ENCODE results near the gene SMCO2.

Gene SMCO2

GRCh38 chr12:27549236-27549800 is 102.8 kb downstream of the SMCO2 start:
- in situ Hi-C loops (cut with HindIII; ENCODE audit: low sequenced_read_pairs): no loop called here
- no peak overlapping the region for H3K4me3 ChIP-seq (ENCODE audit: low read depth, low read length)
- no peak for TF ChIP-seq CTCF (IDR thresholded peaks at IDR 0.05; ENCODE audit: low read depth, low read length, missing control alignments)
- DNase-seq (ENCODE audit: low read depth): peak; percentile 39

GRCh38 chr12:27549801-27550652 is 103.5 kb downstream of the SMCO2 start:
- H3K4me3 ChIP-seq (ENCODE audit: low read depth, low read length): no peak overlapping the region
- in situ Hi-C loops (cut with HindIII; ENCODE audit: low sequenced_read_pairs): no loop called here
- TF ChIP-seq CTCF (IDR thresholded peaks at IDR 0.05; ENCODE audit: low read depth, low read length, missing control alignments): no peak
- DNase-seq (ENCODE audit: low read depth): peak; percentile 97

- no peak overlapping the region for H3K4me3 ChIP-seq (ENCODE audit: low read depth, low read length)
- in situ Hi-C loops (cut with HindIII; ENCODE audit: low sequenced_read_pairs): no loop called here
- DNase-seq (ENCODE audit: low read depth): no peak
- TF ChIP-seq CTCF (IDR thresholded peaks at IDR 0.05; ENCODE audit: low read depth, low read length, missing control alignments): no peak
These were observed 104.1 kb downstream of the SMCO2 start for GRCh38 chr12:27550653-27550975.

- no peak for TF ChIP-seq CTCF (IDR thresholded peaks at IDR 0.05; ENCODE audit: low read depth, low read length, missing control alignments)
- no peak overlapping the region for H3K4me3 ChIP-seq (ENCODE audit: low read depth, low read length)
- no peak for DNase-seq (ENCODE audit: low read depth)
- in situ Hi-C loops (cut with HindIII; ENCODE audit: low sequenced_read_pairs): no loop called here
These were observed 104.8 kb downstream of the SMCO2 start for GRCh38 chr12:27551172-27551840.
